Measurements from ENCODE around the gene ZNF574.

Gene ZNF574

DNA sequence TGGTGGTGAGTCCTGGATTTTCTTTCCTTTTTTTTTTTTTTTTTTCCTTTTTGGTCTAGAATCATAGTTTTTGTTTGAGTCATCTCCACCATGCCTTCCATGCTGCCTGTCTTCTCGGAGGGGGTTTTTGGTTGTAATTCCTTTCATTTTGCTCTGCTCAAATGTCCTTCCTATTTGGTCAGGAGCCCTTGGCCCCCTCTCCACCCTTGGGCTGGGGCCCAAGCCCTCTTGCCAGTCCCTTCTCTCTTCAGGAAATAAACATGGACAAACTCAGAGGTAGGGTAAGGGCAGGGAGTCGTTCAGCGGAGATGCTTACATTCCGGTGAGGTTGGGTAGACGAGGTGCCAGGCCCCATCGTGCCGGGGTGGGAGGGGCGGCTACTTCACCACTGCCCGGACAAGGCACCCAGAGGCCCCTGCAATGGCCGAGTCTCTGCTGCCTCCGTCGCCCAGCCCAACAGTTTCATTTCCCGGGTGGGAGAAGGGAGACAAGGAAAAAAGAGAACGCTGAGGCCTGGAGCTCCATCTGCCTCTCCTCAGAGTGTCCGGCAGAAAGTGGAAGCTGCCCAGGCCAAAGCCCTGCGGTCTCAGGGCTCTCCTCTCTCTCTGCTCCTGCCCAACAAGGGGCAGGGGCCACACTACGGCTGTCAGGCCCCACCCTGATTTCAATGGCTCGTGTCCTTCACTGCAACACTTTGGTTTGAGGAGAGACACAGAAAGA is 12.7 kb downstream of the ZNF574 start:
- no peak overlapping the region for H3K4me3 ChIP-seq (ENCODE audit: low read depth, low read length)

DNA sequence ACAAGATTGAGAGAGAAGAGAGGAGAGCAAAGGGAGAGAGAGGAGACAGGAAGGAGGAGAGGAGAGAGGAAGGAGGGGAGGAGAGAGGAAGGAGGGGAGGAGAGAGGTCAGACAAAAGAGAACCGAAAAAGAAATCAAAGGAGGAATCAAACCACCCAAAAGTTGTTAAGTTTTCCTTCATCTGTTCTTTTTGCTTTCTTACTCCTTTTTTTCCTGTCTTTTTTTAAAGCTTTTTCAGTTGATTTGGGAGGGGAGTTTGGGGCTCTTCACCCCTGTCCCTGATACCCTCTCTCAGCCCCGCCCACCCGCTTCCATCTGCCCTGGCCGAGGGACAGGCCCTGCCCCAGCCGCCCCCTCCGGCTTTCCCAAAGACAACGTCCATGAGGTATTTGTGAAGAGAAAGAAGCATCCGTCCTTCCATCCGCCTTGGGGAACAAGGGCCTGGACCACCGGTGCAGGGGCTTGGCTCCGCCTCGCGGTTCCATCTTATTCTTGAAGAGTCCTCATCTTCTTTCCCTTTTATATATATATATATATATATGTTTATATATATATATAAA is 13.3 kb downstream of the ZNF574 start:
- in situ Hi-C loops (cut with HindIII; ENCODE audit: low sequenced_read_pairs) = no loop called here
- TF ChIP-seq, protein P1, sequence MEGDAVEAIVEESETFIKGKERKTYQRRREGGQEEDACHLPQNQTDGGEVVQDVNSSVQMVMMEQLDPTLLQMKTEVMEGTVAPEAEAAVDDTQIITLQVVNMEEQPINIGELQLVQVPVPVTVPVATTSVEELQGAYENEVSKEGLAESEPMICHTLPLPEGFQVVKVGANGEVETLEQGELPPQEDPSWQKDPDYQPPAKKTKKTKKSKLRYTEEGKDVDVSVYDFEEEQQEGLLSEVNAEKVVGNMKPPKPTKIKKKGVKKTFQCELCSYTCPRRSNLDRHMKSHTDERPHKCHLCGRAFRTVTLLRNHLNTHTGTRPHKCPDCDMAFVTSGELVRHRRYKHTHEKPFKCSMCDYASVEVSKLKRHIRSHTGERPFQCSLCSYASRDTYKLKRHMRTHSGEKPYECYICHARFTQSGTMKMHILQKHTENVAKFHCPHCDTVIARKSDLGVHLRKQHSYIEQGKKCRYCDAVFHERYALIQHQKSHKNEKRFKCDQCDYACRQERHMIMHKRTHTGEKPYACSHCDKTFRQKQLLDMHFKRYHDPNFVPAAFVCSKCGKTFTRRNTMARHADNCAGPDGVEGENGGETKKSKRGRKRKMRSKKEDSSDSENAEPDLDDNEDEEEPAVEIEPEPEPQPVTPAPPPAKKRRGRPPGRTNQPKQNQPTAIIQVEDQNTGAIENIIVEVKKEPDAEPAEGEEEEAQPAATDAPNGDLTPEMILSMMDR (IDR thresholded peaks at IDR 0.05; ENCODE audit: low read depth, low read length, missing control alignments) = no peak
- H3K4me3 ChIP-seq (ENCODE audit: low read depth, low read length) = no peak overlapping the region
- no peak for DNase-seq (ENCODE audit: low read depth)

More for the DNA sequence above, 12.7 kb downstream of the ZNF574 start:
- TF ChIP-seq, protein P1 (IDR thresholded peaks at IDR 0.05; ENCODE audit: low read depth, low read length, missing control alignments) = no peak
- DNase-seq (ENCODE audit: low read depth) = peak; percentile 62
- in situ Hi-C loops (cut with HindIII; ENCODE audit: low sequenced_read_pairs) = no loop called here

DNA sequence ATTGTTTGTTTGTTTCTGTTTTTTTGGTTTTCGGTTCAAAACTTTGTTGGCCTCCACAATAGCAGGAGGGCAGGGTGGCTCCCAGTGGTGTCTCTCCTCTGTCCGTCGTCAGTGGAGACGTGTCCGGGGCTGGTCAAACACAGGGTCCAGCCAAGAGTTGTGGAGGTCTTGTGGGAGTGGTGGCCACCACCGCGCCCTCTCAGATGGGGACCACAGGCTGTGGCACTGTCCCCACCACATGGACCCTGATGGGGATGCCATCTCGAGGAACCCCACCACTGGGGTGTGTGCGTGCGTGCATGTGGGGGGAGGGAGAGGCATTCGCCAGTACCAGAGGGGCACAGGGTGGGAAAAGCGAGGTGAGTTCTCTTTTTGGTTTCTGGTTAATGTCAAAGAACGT is 13.8 kb downstream of the ZNF574 start:
- TF ChIP-seq, protein P1 (IDR thresholded peaks at IDR 0.05; ENCODE audit: low read depth, low read length, missing control alignments) = no peak
- no peak for DNase-seq (ENCODE audit: low read depth)
- no peak overlapping the region for H3K4me3 ChIP-seq (ENCODE audit: low read depth, low read length)
- in situ Hi-C loops (cut with HindIII; ENCODE audit: low sequenced_read_pairs) = no loop called here

DNA sequence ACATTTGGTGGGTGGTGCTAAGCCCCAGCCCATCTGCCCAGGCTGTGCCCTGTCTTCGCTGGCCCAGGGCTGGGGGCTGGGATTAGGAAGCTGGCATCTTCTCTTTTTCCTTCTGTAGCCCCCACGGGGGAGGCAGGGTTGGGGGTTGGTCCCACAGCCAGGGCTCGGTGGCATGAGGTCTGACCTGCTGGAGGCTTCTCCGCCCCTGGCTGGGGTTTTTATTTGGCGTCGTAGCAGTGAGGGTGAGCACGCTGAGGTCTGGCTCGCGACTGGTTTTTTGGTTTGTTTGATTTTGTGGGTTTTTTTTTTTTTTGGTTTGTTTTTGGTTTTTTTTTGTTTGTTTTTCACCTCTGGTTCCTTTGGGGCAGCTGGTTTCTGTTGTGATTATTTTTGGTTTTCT is 14.7 kb downstream of the ZNF574 start:
- DNase-seq (ENCODE audit: low read depth) = no peak
- in situ Hi-C loops (cut with HindIII; ENCODE audit: low sequenced_read_pairs) = no loop called here
- TF ChIP-seq, protein P1 (IDR thresholded peaks at IDR 0.05; ENCODE audit: low read depth, low read length, missing control alignments) = no peak
- H3K4me3 ChIP-seq (ENCODE audit: low read depth, low read length) = no peak overlapping the region

DNA sequence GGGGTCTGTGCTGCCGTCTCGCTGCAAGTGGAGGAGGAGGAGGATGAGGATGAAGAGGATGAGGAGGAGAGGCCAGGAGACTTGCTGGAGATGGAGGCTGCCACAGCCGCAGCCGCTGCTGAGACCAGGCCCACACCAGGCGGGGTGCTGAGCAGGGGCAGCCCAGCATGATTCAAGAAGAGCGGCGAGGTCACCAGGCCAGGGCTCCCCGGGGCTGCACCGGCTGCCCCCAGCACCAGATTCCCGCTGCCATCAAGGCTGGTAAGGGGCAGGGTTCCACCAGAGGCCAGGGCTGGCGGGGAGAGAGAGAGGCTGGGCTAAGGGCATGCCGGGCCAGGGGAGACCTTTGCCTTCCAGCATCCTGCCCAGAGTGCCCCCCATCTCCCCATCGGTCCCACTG is 15.3 kb downstream of the ZNF574 start:
- in situ Hi-C loops (cut with HindIII; ENCODE audit: low sequenced_read_pairs) = no loop called here
- H3K4me3 ChIP-seq (ENCODE audit: low read depth, low read length) = no peak overlapping the region
- TF ChIP-seq, protein P1 (IDR thresholded peaks at IDR 0.05; ENCODE audit: low read depth, low read length, missing control alignments) = no peak
- no peak for DNase-seq (ENCODE audit: low read depth)

DNA sequence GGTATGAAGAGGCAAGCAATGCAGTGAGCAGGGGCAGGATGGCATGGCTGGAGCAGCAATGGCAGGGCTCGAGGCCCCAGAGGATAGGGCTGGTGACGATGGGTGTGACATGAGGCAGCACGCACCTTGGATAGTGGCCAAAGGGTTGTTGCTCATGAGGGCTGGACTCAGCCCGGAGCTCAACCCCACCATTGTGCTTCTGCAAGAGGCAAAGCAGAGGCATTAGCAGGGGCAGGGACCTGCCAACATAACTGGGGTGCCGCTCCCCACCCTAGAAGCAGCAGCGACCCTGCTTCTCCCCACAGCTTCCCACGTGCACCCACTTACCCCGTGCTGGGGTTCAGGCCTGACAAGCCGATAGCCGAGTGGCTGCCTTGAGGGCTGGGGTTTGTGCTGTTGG is 15.8 kb downstream of the ZNF574 start:
- in situ Hi-C loops (cut with HindIII; ENCODE audit: low sequenced_read_pairs) = no loop called here
- TF ChIP-seq, protein P1 (IDR thresholded peaks at IDR 0.05; ENCODE audit: low read depth, low read length, missing control alignments) = no peak
- DNase-seq (ENCODE audit: low read depth) = no peak

More for the DNA sequence above, 15.8 kb downstream of the ZNF574 start:
- H3K4me3 ChIP-seq (ENCODE audit: low read depth, low read length) = no peak overlapping the region

Data from astrocyte of the cerebellum (primary cell).